ENCODE results near the gene RTF2.

Gene RTF2

GRCh38 chr20:56468316-56469076 is at the start of gene RTF2:
Gene RTF2, plus strand, starts transcription at chr20:56468627. Its CDS starts 71 bp downstream, at chr20:56468698.
- DNase-seq (ENCODE audit: low read depth in 3 of 3) = peak; percentile 92 to 96 (median 94)

- no peak for DNase-seq (ENCODE audit: low read depth in 3 of 3)
Observed at GRCh38 chr20:56420028-56420427, 48.4 kb upstream of the RTF2 start.

GRCh38 chr20:56420940-56421688 is 47.3 kb upstream of the RTF2 start:
- DNase-seq (ENCODE audit: low read depth in 3 of 3) = no peak

GRCh38 chr20:56422076-56422823 is 46.2 kb upstream of the RTF2 start:
- DNase-seq (ENCODE audit: low read depth in 3 of 3) = no peak

- DNase-seq (ENCODE audit: low read depth in 3 of 3) = no peak
Observed at GRCh38 chr20:56422824-56423189, 45.6 kb upstream of the RTF2 start.

- no peak for DNase-seq (ENCODE audit: low read depth in 3 of 3)
Observed at GRCh38 chr20:56423211-56423610, 45.2 kb upstream of the RTF2 start.

GRCh38 chr20:56423886-56424285 is 44.5 kb upstream of the RTF2 start:
- DNase-seq (ENCODE audit: low read depth in 3 of 3) = no peak

GRCh38 chr20:56424931-56425330 is 43.5 kb upstream of the RTF2 start:
- no peak for DNase-seq (ENCODE audit: low read depth in 3 of 3)

GRCh38 chr20:56426026-56426425 is 42.4 kb upstream of the RTF2 start:
- DNase-seq (ENCODE audit: low read depth in 3 of 3) = no peak

GRCh38 chr20:56426926-56427325 is 41.5 kb upstream of the RTF2 start:
- no peak for DNase-seq (ENCODE audit: low read depth in 3 of 3)

- no peak for DNase-seq (ENCODE audit: low read depth in 3 of 3)
Observed at GRCh38 chr20:56427797-56428196, 40.6 kb upstream of the RTF2 start.

GRCh38 chr20:56428410-56428809 is 40.0 kb upstream of the RTF2 start:
- no peak for DNase-seq (ENCODE audit: low read depth in 3 of 3)

- no peak for DNase-seq (ENCODE audit: low read depth in 3 of 3)
Observed at GRCh38 chr20:56428881-56429280, 39.5 kb upstream of the RTF2 start.

- peak in 2 of 3 experiments; percentile 24 to 51 for DNase-seq (ENCODE audit: low read depth in 3 of 3)
Observed at GRCh38 chr20:56429502-56429901, 38.9 kb upstream of the RTF2 start.

GRCh38 chr20:56429941-56430340 is 38.5 kb upstream of the RTF2 start:
- DNase-seq (ENCODE audit: low read depth in 3 of 3) = no peak

- DNase-seq (ENCODE audit: low read depth in 3 of 3) = no peak
Observed at GRCh38 chr20:56430461-56430860, 38.0 kb upstream of the RTF2 start.

- no peak for DNase-seq (ENCODE audit: low read depth in 3 of 3)
Observed at GRCh38 chr20:56430957-56431356, 37.5 kb upstream of the RTF2 start.

GRCh38 chr20:56431471-56431870 is 37.0 kb upstream of the RTF2 start:
- no peak for DNase-seq (ENCODE audit: low read depth in 3 of 3)

GRCh38 chr20:56433221-56433879 is 35.1 kb upstream of the RTF2 start:
- DNase-seq (ENCODE audit: low read depth in 3 of 3) = no peak

- no peak for DNase-seq (ENCODE audit: low read depth in 3 of 3)
Observed at GRCh38 chr20:56433880-56434255, 34.6 kb upstream of the RTF2 start.

- DNase-seq (ENCODE audit: low read depth in 3 of 3) = no peak
Observed at GRCh38 chr20:56437196-56437960, 31.0 kb upstream of the RTF2 start.

Measured in stimulated activated CD4-positive, alpha-beta T cell treated with anti-CD3 and anti-CD28 coated beads, TNF-alpha, amount 100 ng/mL, for 24 hours (primary cell).